ENCODE results near the gene GGTLC1.

GGTLC1 gene

GRCh38 chr20:23963941-23964340, 24.6 kb downstream of the GGTLC1 start:
- DNase-seq, result no peak

GRCh38 chr20:23962272-23962671, 26.3 kb downstream of the GGTLC1 start:
- no peak for DNase-seq

GRCh38 chr20:23959054-23959453, 29.5 kb downstream of the GGTLC1 start:
- no peak for DNase-seq

GRCh38 chr20:23955896-23956295, 32.7 kb downstream of the GGTLC1 start:
- DNase-seq, result no peak

GRCh38 chr20:23954008-23954745, 34.4 kb downstream of the GGTLC1 start:
- DNase-seq, result no peak

GRCh38 chr20:23946206-23946605, 42.4 kb downstream of the GGTLC1 start:
- no peak for DNase-seq

GRCh38 chr20:23943304-23943703, 45.3 kb downstream of the GGTLC1 start:
- DNase-seq, result no peak

GRCh38 chr20:23939641-23940040, 48.9 kb downstream of the GGTLC1 start:
- no peak for DNase-seq

- no peak for DNase-seq
Measured at GRCh38 chr20:23939063-23939462, 49.5 kb downstream of the GGTLC1 start.

- DNase-seq, result no peak
Measured at GRCh38 chr20:23938118-23938438, 50.5 kb downstream of the GGTLC1 start.

GRCh38 chr20:23937303-23938117, 51.1 kb downstream of the GGTLC1 start:
- DNase-seq, result no peak
